Endothelial cell (in vitro differentiated cells): Measurements from ENCODE around the gene PIGQ. TPM values are rescaled to one million over a fixed set of nuclear protein-coding genes. Genes with fewer than 3 reads are reported as not detected.

Source experiments
- DNase-seq: peaks from one replicate; pipeline ENCODE4 v3.0.0; 2021; ENCODE audit warnings: low spot score
- H3K27ac Mint-ChIP-seq: one replicate; pipeline ENCODE4 v1.8.0; 2021; ENCODE audit warnings: mixed read lengths, inconsistent platforms; ENCODE audit not compliant: unreplicated experiment
- H3K27me3 Mint-ChIP-seq: one replicate; pipeline ENCODE4 v1.8.0; 2021; ENCODE audit warnings: mild to moderate bottlenecking, moderate library complexity, mixed read lengths, inconsistent platforms; ENCODE audit not compliant: unreplicated experiment
- H3K36me3 Mint-ChIP-seq: one replicate; pipeline ENCODE4 v1.8.0; 2021; ENCODE audit warnings: mild to moderate bottlenecking, low read depth, mixed read lengths, inconsistent platforms; ENCODE audit not compliant: unreplicated experiment
- H3K4me1 Mint-ChIP-seq: one replicate; pipeline ENCODE4 v1.8.0; 2021; ENCODE audit warnings: mild to moderate bottlenecking, mixed read lengths, inconsistent platforms; ENCODE audit not compliant: unreplicated experiment
- H3K4me3 Mint-ChIP-seq: one replicate; pipeline ENCODE4 v1.8.0; 2021; ENCODE audit warnings: mild to moderate bottlenecking, mixed read lengths, inconsistent platforms; ENCODE audit not compliant: unreplicated experiment
- H3K9me3 Mint-ChIP-seq: one replicate; pipeline ENCODE4 v1.8.0; 2021; ENCODE audit warnings: mixed read lengths, inconsistent platforms; ENCODE audit not compliant: unreplicated experiment
- CTCF ChIP-seq: fragments of 200-600 bp; sonication (generic); IDR thresholded peaks from one replicate; pipeline ENCODE4 v1.5.0; 2021; ENCODE audit warnings: antibody characterized with exemption; ENCODE audit not compliant: unreplicated experiment
- total RNA-seq: library from RNA; stranded (reverse); fragmentation: NEBNext Ultra II Directional; extraction: Animal tissue kit (Norgen Biotek cat#: 25700); gene quantifications from one replicate; pipeline ENCODE4 v1.2.1, GENCODE V29; 2021; ENCODE audit not compliant: unreplicated experiment

Gene PIGQ
- total RNA-seq, 1 donor from 2014 or later = 38.4 TPM

GRCh38 chr16:585351-585750 is 15.6 kb downstream of the PIGQ start:
- Mint-ChIP-seq H3K36me3 (no peaks in the 10 kb centered on the region), H3K4me1 (peaks cover 8% of the 10 kb centered on the region), H3K27me3 (peaks cover 7% of the 10 kb centered on the region), H3K27ac (no peak overlapping the region), H3K9me3 (no peaks in the 10 kb centered on the region), H3K4me3 (no peak overlapping the region)
- TF ChIP-seq CTCF = no peak
- no peak for DNase-seq

DNA sequence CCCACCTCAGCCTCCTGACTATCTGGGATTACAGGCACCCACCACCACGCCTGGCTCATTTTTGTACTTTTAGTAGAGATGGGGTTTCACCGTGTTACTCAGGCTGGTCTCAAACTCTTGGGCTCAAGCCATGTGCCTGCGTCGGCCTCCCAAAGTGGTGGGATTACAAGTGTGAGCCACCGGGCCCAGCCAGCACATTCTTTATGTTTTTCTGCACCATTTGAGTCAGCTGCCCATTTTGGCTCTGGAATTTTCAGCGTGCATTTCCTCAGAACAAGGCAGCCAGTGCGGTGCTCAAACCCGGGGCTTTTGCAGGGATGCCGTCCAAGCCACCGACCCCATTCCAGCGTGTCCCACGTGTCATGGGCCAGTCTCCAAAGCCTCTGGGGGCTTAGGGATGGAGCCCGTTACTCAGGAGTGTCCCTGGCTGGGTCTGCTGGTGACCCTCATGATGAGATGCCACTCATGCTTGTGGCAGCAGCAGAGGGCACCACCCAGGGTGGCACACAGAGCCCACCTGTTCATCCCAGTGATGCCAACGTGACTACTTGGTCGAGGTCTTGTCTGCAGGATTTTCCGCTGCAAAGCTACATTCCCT is 16.4 kb downstream of the PIGQ start:
- peaks cover 14% of the 10 kb centered on the region for H3K27me3 Mint-ChIP-seq
- peaks cover 15% of the 10 kb centered on the region for H3K4me1 Mint-ChIP-seq
- no peak for TF ChIP-seq CTCF
- DNase-seq = no peak
- no peaks in the 10 kb centered on the region for H3K9me3 Mint-ChIP-seq
- peaks cover 7% of the 10 kb centered on the region for H3K36me3 Mint-ChIP-seq
- no peak overlapping the region for H3K4me3 Mint-ChIP-seq
- H3K27ac Mint-ChIP-seq = no peak overlapping the region

- H3K36me3 Mint-ChIP-seq = peaks cover 9% of the 10 kb centered on the region
- no peak overlapping the region for H3K27ac Mint-ChIP-seq
- H3K4me3 Mint-ChIP-seq = peak overlapping the region; percentile 79
- no peak for TF ChIP-seq CTCF
- peaks cover 16% of the 10 kb centered on the region for H3K4me1 Mint-ChIP-seq
- no peak for DNase-seq
- no peaks in the 10 kb centered on the region for H3K9me3 Mint-ChIP-seq
- H3K27me3 Mint-ChIP-seq = peaks cover 14% of the 10 kb centered on the region
Measured at GRCh38 chr16:586645-587590, 17.1 kb downstream of the PIGQ start.

- DNase-seq = peak; percentile 41
- TF ChIP-seq CTCF = no peak
- Mint-ChIP-seq H3K27me3 (peaks cover 19% of the 10 kb centered on the region), H3K9me3 (no peaks in the 10 kb centered on the region), H3K4me1 (peaks cover 16% of the 10 kb centered on the region), H3K36me3 (peaks cover 19% of the 10 kb centered on the region), H3K4me3 (peak overlapping the region; percentile 96), H3K27ac (peak overlapping the region; percentile 91)
Measured at GRCh38 chr16:588639-588888, 18.8 kb downstream of the PIGQ start.
